GM12878 (cell line): Measurements from ENCODE around the gene JOSD2. TPM values are rescaled to one million over a fixed set of nuclear protein-coding genes. Genes with fewer than 3 reads are reported as not detected.

Experiments
- DPF2 ChIP-seq: fragments of 450-650 bp; IDR thresholded peaks from 2 replicates; pipeline ENCODE4 v1.6.1; 2017; ENCODE audit warnings: mild to moderate bottlenecking
- JUNB ChIP-seq: IDR thresholded peaks from 2 replicates; pipeline ENCODE4 v1.6.1; 2016; ENCODE audit warnings: antibody characterized with exemption, mild to moderate bottlenecking
- KAT2A ChIP-seq: conservative IDR thresholded peaks from 2 replicates; pipeline ENCODE4 v1.6.1; 2011; ENCODE audit warnings: low read depth, low read length; ENCODE audit not compliant: control insufficient read depth
- MEF2A ChIP-seq: IDR thresholded peaks from 2 replicates; pipeline ENCODE4 v1.6.1; 2011; ENCODE audit warnings: low read depth, mild to moderate bottlenecking, low read length, moderate library complexity; ENCODE audit not compliant: insufficient read depth
- NFXL1 ChIP-seq: fragments of 450-650 bp; IDR thresholded peaks from 2 replicates; pipeline ENCODE4 v1.6.1; 2017; ENCODE audit warnings: antibody characterized with exemption, mild to moderate bottlenecking, borderline replicate concordance
- NR2C2 ChIP-seq: IDR thresholded peaks from 2 replicates; pipeline ENCODE4 v1.6.1; 2011; ENCODE audit warnings: borderline replicate concordance, low read depth; ENCODE audit not compliant: control insufficient read depth, insufficient read length
- NR2F1 ChIP-seq: fragments of 450-650 bp; conservative IDR thresholded peaks from 2 replicates; pipeline ENCODE4 v1.6.1; 2017; ENCODE audit warnings: mild to moderate bottlenecking
- RELA ChIP-seq: fragments of 450-650 bp; IDR thresholded peaks from 2 replicates; pipeline ENCODE4 v1.8.0; 2014; ENCODE audit warnings: borderline replicate concordance; ENCODE audit not compliant: partially characterized antibody
- SMAD1 ChIP-seq: fragments of 450-650 bp; IDR thresholded peaks from 2 replicates; pipeline ENCODE4 v1.6.1; 2018; ENCODE audit warnings: mild to moderate bottlenecking, low read depth; ENCODE audit not compliant: partially characterized antibody
- SPI1 ChIP-seq: IDR thresholded peaks from 2 replicates; pipeline ENCODE4 v1.6.1; 2011; ENCODE audit warnings: low read depth, mild to moderate bottlenecking, low read length, moderate library complexity, borderline replicate concordance; ENCODE audit not compliant: insufficient read depth
- SRF ChIP-seq, 2 experiments: IDR thresholded peaks; 2 replicates each; pipeline ENCODE4 v1.6.1; 2011; ENCODE audit warnings: low read depth in 2 of 2, low read length in 2 of 2, mild to moderate bottlenecking in 1 of 2, moderate library complexity in 1 of 2
- TCF7 ChIP-seq: IDR thresholded peaks from 2 replicates; pipeline ENCODE4 v1.6.1; 2014; ENCODE audit warnings: antibody characterized with exemption, borderline replicate concordance
- YBX1 ChIP-seq: fragments of 450-650 bp; IDR thresholded peaks from 2 replicates; pipeline ENCODE4 v1.6.1; 2016; ENCODE audit warnings: antibody characterized with exemption
- YY1 ChIP-seq: IDR thresholded peaks from 2 replicates; pipeline ENCODE4 v1.6.1; 2011; ENCODE audit warnings: low read depth, mild to moderate bottlenecking, low read length
- ZNF207 ChIP-seq: fragments of 450-650 bp; IDR thresholded peaks from 2 replicates; pipeline ENCODE4 v1.6.1; 2014; ENCODE audit warnings: antibody characterized with exemption, mild to moderate bottlenecking, borderline replicate concordance
- ZNF274 ChIP-seq: IDR thresholded peaks from one replicate; pipeline ENCODE4 v1.8.0; 2011; ENCODE audit not compliant: insufficient read length, insufficient read depth
- ZNF384 ChIP-seq: IDR thresholded peaks from 2 replicates; pipeline ENCODE4 v1.6.1; 2012; ENCODE audit warnings: low read depth, mild to moderate bottlenecking, low read length, improper control_type of control experiment, borderline replicate concordance
- polyA plus RNA-seq, 11 experiments: library from polyadenylated mRNA; depleted of rRNA in 4 of 11; unstranded in 6 of 11; stranded (reverse) in 5 of 11; fragments of >200 nt; fragmentation: Nextera tagmentation in 4 of 11; fragmentation: Illumina TruSeq in 1 of 11; extraction: Ambion mirVana in 4 of 11; extraction: Trizol in 1 of 11; gene quantifications; 1 replicate in 1 of 11; 2 replicates in 10 of 11; pipeline versions ENCODE4 v1.2.1 to v1.2.3, GENCODE V29; 2011 to 2016; ENCODE audit warnings: inconsistent platforms in 2 of 11, missing spikeins in 2 of 11, low read depth in 1 of 11
- total RNA-seq, 4 experiments: library from RNA; depleted of rRNA in 3 of 4; stranded (reverse); fragments of >200 nt in 3 of 4; fragmentation: Illumina TruSeq in 1 of 4; extraction: Trizol in 1 of 4; gene quantifications; 2 replicates each; pipeline versions ENCODE4 v1.2.1 to v1.2.3, GENCODE V29; 2013 to 2021
- TF ChIP-seq, protein P1 (sequence below): IDR thresholded peaks from 2 replicates; pipeline ENCODE4 v1.6.1; 2012; ENCODE audit warnings: low read depth, low read length, improper control_type of control experiment
- TF ChIP-seq, protein P2 (sequence below): fragments of 450-650 bp; IDR thresholded peaks from 2 replicates; pipeline ENCODE4 v1.6.1; 2017; ENCODE audit warnings: mild to moderate bottlenecking, moderate library complexity
- TF ChIP-seq, protein P3 (sequence below): fragments of 450-650 bp; IDR thresholded peaks from 2 replicates; pipeline ENCODE4 v1.6.1; 2018; ENCODE audit warnings: mild to moderate bottlenecking, low read depth, moderate library complexity; ENCODE audit not compliant: partially characterized antibody
- TF ChIP-seq, protein P4 (sequence below): fragments of 450-650 bp; IDR thresholded peaks from 2 replicates; pipeline ENCODE4 v1.6.1; 2016; ENCODE audit warnings: mild to moderate bottlenecking

JOSD2 gene
- total and polyA plus RNA-seq, 10 of the 15 experiments (the other 5 are each of a cell fraction or from before 2014, with no cell fraction given), result 0.91 to 26.7 (median 13.0) TPM

DNA sequence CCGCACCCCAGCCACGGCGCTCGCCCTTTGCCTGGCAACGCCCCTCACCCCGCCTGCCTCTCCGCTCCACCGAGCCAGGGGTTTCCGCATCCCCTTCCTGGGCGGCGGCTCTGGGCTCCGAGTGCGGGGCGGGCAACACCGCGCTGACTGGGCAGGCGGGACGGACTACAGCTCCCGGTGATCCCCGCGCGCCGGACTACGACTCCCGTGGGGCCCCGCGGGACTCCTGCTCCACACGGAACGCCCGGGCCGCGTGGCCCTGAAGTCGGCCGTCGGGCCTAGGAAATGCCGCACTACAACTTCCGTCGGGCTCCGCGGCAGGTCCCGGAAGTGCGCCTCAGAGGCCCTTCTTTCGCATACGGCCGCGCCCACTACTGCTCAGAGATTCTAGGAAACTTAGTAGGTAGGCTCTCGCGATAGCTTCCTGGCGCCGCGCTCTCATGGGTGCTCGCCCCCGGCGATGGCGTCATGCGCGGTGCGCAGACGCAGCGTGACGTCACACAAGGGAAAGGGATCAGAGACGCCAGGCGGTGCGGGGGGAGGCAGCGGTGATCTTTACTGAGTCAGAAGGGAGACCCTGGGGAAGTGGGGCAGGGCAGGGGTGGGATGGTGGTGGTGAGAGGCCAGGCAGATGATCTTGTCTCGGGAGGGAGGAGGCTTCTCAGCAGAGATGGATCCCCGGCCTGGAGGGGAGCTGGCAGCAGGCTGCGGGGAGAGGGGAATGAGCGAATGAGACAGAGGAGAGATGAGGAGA, at the start of gene JOSD2 (continued):
- TF ChIP-seq ZNF207 (no peak), ZNF274 (no peak), SPI1 (0 out of 2 replicates have a peak, but pooled peaks have one; percentile 1), NFXL1 (no peak), NR2C2 (no peak), YBX1 (no peak), SRF (IDR thresholded peaks at IDR 0.05; ENCODE audit: low read depth in 2 of 2, low read length in 2 of 2) (peak; percentile 73 to 75), TCF7 (no peak), ZNF384 (no peak), NR2F1 (peak; percentile 22; the same call in 1 of the 2 replicates), YY1 (peak; percentile 50), SMAD1 (no peak), MEF2A (peak; percentile 46; the same call in 1 of the 2 replicates), KAT2A (no peak), RELA (no peak), DPF2 (no peak; the same call in 1 of the 2 replicates), JUNB (no peak)
- TF ChIP-seq, protein P1, sequence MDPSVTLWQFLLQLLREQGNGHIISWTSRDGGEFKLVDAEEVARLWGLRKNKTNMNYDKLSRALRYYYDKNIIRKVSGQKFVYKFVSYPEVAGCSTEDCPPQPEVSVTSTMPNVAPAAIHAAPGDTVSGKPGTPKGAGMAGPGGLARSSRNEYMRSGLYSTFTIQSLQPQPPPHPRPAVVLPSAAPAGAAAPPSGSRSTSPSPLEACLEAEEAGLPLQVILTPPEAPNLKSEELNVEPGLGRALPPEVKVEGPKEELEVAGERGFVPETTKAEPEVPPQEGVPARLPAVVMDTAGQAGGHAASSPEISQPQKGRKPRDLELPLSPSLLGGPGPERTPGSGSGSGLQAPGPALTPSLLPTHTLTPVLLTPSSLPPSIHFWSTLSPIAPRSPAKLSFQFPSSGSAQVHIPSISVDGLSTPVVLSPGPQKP, result peak; percentile 91
- TF ChIP-seq, protein P2, sequence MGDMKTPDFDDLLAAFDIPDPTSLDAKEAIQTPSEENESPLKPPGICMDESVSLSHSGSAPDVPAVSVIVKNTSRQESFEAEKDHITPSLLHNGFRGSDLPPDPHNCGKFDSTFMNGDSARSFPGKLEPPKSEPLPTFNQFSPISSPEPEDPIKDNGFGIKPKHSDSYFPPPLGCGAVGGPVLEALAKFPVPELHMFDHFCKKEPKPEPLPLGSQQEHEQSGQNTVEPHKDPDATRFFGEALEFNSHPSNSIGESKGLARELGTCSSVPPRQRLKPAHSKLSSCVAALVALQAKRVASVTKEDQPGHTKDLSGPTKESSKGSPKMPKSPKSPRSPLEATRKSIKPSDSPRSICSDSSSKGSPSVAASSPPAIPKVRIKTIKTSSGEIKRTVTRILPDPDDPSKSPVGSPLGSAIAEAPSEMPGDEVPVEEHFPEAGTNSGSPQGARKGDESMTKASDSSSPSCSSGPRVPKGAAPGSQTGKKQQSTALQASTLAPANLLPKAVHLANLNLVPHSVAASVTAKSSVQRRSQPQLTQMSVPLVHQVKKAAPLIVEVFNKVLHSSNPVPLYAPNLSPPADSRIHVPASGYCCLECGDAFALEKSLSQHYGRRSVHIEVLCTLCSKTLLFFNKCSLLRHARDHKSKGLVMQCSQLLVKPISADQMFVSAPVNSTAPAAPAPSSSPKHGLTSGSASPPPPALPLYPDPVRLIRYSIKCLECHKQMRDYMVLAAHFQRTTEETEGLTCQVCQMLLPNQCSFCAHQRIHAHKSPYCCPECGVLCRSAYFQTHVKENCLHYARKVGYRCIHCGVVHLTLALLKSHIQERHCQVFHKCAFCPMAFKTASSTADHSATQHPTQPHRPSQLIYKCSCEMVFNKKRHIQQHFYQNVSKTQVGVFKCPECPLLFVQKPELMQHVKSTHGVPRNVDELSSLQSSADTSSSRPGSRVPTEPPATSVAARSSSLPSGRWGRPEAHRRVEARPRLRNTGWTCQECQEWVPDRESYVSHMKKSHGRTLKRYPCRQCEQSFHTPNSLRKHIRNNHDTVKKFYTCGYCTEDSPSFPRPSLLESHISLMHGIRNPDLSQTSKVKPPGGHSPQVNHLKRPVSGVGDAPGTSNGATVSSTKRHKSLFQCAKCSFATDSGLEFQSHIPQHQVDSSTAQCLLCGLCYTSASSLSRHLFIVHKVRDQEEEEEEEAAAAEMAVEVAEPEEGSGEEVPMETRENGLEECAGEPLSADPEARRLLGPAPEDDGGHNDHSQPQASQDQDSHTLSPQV, result 0 out of 2 replicates have a peak, but pooled peaks have one; percentile 51
- TF ChIP-seq, protein P3, sequence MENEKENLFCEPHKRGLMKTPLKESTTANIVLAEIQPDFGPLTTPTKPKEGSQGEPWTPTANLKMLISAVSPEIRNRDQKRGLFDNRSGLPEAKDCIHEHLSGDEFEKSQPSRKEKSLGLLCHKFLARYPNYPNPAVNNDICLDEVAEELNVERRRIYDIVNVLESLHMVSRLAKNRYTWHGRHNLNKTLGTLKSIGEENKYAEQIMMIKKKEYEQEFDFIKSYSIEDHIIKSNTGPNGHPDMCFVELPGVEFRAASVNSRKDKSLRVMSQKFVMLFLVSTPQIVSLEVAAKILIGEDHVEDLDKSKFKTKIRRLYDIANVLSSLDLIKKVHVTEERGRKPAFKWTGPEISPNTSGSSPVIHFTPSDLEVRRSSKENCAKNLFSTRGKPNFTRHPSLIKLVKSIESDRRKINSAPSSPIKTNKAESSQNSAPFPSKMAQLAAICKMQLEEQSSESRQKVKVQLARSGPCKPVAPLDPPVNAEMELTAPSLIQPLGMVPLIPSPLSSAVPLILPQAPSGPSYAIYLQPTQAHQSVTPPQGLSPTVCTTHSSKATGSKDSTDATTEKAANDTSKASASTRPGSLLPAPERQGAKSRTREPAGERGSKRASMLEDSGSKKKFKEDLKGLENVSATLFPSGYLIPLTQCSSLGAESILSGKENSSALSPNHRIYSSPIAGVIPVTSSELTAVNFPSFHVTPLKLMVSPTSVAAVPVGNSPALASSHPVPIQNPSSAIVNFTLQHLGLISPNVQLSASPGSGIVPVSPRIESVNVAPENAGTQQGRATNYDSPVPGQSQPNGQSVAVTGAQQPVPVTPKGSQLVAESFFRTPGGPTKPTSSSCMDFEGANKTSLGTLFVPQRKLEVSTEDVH, result peak; percentile 89
- TF ChIP-seq, protein P4, sequence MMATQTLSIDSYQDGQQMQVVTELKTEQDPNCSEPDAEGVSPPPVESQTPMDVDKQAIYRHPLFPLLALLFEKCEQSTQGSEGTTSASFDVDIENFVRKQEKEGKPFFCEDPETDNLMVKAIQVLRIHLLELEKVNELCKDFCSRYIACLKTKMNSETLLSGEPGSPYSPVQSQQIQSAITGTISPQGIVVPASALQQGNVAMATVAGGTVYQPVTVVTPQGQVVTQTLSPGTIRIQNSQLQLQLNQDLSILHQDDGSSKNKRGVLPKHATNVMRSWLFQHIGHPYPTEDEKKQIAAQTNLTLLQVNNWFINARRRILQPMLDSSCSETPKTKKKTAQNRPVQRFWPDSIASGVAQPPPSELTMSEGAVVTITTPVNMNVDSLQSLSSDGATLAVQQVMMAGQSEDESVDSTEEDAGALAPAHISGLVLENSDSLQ, result 0 out of 2 replicates have a peak, but pooled peaks have one; percentile 24
